ENCODE results near the gene USP9Y. TPM values are rescaled to one million over a fixed set of nuclear protein-coding genes. Genes with fewer than 3 reads are reported as not detected.
A peak's percentile ranks its signal among the peaks of the same experiment; 100 is the strongest.

USP9Y gene
- polyA plus RNA-seq, 1 donor from 2014 or later: 164 TPM

DNA sequence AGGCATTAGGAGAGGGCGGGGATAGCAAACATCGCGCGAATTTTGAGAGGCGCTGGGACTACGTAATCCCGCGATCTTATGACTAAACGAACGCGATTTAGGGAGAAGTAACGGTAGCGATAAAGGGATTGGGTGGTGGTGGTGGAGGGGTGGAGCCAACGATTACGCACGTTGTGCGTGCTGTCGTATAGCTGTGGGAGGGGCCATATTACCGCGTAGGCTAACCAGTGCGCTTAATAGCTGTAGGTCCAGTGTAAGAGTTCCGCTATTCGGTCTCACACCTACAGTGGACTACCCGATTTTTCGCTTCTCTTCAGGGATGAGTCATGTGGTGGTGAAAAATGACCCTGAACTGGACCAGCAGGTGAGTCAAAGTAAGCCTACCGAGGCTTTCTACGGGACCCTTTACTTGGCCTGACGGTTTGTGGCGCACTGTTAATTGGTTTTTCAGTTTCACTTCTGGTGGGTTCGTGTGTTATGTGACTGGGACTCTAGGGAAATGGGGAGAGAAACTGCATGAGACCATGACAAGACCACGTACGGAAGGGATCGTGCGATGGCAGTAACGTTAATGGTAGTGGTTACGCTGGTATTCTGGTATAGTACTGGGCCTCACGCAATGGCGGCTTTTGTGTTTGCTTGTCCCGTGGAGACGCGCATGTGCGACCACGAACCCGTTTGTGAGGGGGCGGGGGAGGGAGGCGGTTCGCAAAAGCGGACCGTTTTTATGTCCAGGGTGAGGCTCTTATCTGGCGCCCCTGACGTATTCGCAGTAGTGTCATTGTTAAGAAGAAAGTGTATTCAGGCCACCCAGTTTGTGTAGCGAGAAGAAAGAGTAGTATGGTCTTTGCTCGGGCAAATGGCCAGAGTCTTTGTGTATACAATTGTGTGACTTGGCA lies 203.8 kb downstream of the USP9Y start, which contains the start of gene DDX3Y:
Gene DDX3Y (plus strand): TSS at position 251 of the 899 bp plus-strand sequence. CDS start 69 bp downstream, at position 320.
- Histone ChIP-seq H2AFZ (ENCODE audit: low read depth, low read length) (peak within 1 kb of the TSS; percentile 91), H3K27ac (ENCODE audit: low read length) (peak within 1 kb of the TSS; percentile 99), H3K79me2 (replicated peaks; ENCODE audit: insufficient read depth, low read length) (peaks cover 41% of the 10 kb centered on the region), H4K20me1 (ENCODE audit: insufficient read depth) (no peaks in the 10 kb centered on the region), H3K9me3 (ENCODE audit: low read length) (no peaks in the 10 kb centered on the region), H3K36me3 (ENCODE audit: insufficient read depth, low read length) (no peaks in the 10 kb centered on the region), H3K9ac (ENCODE audit: low read length) (peak within 1 kb of the TSS; percentile 98), H3K4me3 (ENCODE audit: low read length) (peak within 1 kb of the TSS; percentile 85), H3F3A (ENCODE audit: insufficient read depth, low read length, poor library complexity, severe bottlenecking) (no peaks in the 10 kb centered on the region), H3K4me2 (ENCODE audit: low read length) (no peak within 1 kb of the TSS), H3K9me2 (ENCODE audit: insufficient read depth, low read length) (no peaks in the 10 kb centered on the region), H3K27me3 (ENCODE audit: insufficient read depth, low read depth, low read length) (no peaks in the 10 kb centered on the region)
- TF ChIP-seq, protein P1, sequence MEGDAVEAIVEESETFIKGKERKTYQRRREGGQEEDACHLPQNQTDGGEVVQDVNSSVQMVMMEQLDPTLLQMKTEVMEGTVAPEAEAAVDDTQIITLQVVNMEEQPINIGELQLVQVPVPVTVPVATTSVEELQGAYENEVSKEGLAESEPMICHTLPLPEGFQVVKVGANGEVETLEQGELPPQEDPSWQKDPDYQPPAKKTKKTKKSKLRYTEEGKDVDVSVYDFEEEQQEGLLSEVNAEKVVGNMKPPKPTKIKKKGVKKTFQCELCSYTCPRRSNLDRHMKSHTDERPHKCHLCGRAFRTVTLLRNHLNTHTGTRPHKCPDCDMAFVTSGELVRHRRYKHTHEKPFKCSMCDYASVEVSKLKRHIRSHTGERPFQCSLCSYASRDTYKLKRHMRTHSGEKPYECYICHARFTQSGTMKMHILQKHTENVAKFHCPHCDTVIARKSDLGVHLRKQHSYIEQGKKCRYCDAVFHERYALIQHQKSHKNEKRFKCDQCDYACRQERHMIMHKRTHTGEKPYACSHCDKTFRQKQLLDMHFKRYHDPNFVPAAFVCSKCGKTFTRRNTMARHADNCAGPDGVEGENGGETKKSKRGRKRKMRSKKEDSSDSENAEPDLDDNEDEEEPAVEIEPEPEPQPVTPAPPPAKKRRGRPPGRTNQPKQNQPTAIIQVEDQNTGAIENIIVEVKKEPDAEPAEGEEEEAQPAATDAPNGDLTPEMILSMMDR (IDR thresholded peaks at IDR 0.05; ENCODE audit: poor library complexity, severe bottlenecking): no peak
- TF ChIP-seq, protein P2, sequence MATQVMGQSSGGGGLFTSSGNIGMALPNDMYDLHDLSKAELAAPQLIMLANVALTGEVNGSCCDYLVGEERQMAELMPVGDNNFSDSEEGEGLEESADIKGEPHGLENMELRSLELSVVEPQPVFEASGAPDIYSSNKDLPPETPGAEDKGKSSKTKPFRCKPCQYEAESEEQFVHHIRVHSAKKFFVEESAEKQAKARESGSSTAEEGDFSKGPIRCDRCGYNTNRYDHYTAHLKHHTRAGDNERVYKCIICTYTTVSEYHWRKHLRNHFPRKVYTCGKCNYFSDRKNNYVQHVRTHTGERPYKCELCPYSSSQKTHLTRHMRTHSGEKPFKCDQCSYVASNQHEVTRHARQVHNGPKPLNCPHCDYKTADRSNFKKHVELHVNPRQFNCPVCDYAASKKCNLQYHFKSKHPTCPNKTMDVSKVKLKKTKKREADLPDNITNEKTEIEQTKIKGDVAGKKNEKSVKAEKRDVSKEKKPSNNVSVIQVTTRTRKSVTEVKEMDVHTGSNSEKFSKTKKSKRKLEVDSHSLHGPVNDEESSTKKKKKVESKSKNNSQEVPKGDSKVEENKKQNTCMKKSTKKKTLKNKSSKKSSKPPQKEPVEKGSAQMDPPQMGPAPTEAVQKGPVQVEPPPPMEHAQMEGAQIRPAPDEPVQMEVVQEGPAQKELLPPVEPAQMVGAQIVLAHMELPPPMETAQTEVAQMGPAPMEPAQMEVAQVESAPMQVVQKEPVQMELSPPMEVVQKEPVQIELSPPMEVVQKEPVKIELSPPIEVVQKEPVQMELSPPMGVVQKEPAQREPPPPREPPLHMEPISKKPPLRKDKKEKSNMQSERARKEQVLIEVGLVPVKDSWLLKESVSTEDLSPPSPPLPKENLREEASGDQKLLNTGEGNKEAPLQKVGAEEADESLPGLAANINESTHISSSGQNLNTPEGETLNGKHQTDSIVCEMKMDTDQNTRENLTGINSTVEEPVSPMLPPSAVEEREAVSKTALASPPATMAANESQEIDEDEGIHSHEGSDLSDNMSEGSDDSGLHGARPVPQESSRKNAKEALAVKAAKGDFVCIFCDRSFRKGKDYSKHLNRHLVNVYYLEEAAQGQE (IDR thresholded peaks at IDR 0.05; ENCODE audit: borderline replicate concordance): no peak
- TF ChIP-seq TAF1 (IDR thresholded peaks at IDR 0.05; ENCODE audit: low read depth) (no peak), MXI1 (conservative IDR thresholded peaks at IDR 0.05; ENCODE audit: poor library complexity, severe bottlenecking) (no peak), RAD21 (conservative IDR thresholded peaks at IDR 0.05) (no peak), SMC3 (conservative IDR thresholded peaks at IDR 0.05; ENCODE audit: poor library complexity) (no peak), EP300 (conservative IDR thresholded peaks at IDR 0.05; ENCODE audit: poor library complexity, severe bottlenecking) (no peak), EZH2 (IDR thresholded peaks at IDR 0.05; ENCODE audit: borderline replicate concordance, insufficient read depth, low read length, poor library complexity, severe bottlenecking) (no peak), POLR2AphosphoS5 (IDR thresholded peaks at IDR 0.05) (no peak)

DNA sequence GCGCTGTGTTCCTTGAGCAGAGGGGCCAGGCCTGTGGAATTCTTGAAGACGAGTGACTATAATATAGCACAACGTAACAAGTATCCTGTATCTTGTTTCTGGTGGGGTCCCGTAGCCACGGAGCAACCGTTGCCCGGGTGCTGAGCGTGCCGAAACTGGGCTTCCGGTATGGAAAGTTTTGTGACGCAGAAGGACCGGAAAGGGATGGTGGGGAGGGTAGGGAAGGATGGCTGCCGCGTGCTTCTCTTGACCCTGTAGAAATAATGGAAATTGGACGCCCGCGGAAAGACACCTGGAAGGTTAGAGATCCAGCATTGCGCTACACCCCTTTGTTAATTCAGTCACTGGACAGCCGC lies 204.5 kb downstream of the USP9Y start:
- peak overlapping the region; percentile 98 for H3K9ac ChIP-seq (ENCODE audit: low read length)

More for the DNA sequence above, 204.5 kb downstream of the USP9Y start:
- H3K9me3 ChIP-seq (ENCODE audit: low read length): no peaks in the 10 kb centered on the region
- H3K27ac ChIP-seq (ENCODE audit: low read length): peak overlapping the region; percentile 99
- H4K20me1 ChIP-seq (ENCODE audit: insufficient read depth): no peaks in the 10 kb centered on the region
- H3K4me2 ChIP-seq (ENCODE audit: low read length): no peak overlapping the region
- H3K79me2 ChIP-seq (replicated peaks; ENCODE audit: insufficient read depth, low read length): peaks cover 47% of the 10 kb centered on the region
- no peaks in the 10 kb centered on the region for H3K36me3 ChIP-seq (ENCODE audit: insufficient read depth, low read length)
- peak overlapping the region; percentile 91 for H2AFZ ChIP-seq (ENCODE audit: low read depth, low read length)
- TF ChIP-seq TAF1 (IDR thresholded peaks at IDR 0.05; ENCODE audit: low read depth): no peak
- peak overlapping the region; percentile 85 for H3K4me3 ChIP-seq (ENCODE audit: low read length)
- no peaks in the 10 kb centered on the region for H3K27me3 ChIP-seq (ENCODE audit: insufficient read depth, low read depth, low read length)
- H3F3A ChIP-seq (ENCODE audit: insufficient read depth, low read length, poor library complexity, severe bottlenecking): no peaks in the 10 kb centered on the region
- H3K9me2 ChIP-seq (ENCODE audit: insufficient read depth, low read length): no peaks in the 10 kb centered on the region
